NCI-H2081 treated with DMSO at 0.1 percent for 48 hours (cell line): ENCODE data around the gene CAMKMT.
"Not testable (repeated sequence)": the region's sequence is repeated elsewhere in the genome, so short reads cannot be mapped to it uniquely, and the experiment has no call there.

Experiments
- DNase-seq: peaks from one replicate; lab custom pipeline; 2025; lab: John Stamatoyannopoulos, UW

CAMKMT gene

GRCh38 chr2:44360749-44361329, 908 bp upstream of the CAMKMT start:
- DNase-seq: no peak

- no peak for DNase-seq
Observed at GRCh38 chr2:44362207-44363015, 664 bp downstream of the CAMKMT start.

GRCh38 chr2:44364604-44365003, 2.9 kb downstream of the CAMKMT start:
- DNase-seq: no peak

GRCh38 chr2:44367591-44367990, 5.8 kb downstream of the CAMKMT start:
- DNase-seq: no peak

GRCh38 chr2:44369392-44369791, 7.6 kb downstream of the CAMKMT start:
- no peak for DNase-seq

GRCh38 chr2:44371445-44371844, 9.7 kb downstream of the CAMKMT start:
- DNase-seq: no peak

- DNase-seq: no peak
Observed at GRCh38 chr2:44372246-44372645, 10.5 kb downstream of the CAMKMT start.

GRCh38 chr2:44377486-44377885, 15.7 kb downstream of the CAMKMT start:
- no peak for DNase-seq

- not testable (repeated sequence) for DNase-seq
Observed at GRCh38 chr2:44385226-44385625, 23.5 kb downstream of the CAMKMT start.

- no peak for DNase-seq
Observed at GRCh38 chr2:44388877-44389276, 27.1 kb downstream of the CAMKMT start.

- no peak for DNase-seq
Observed at GRCh38 chr2:44389895-44390294, 28.1 kb downstream of the CAMKMT start.

- peak; percentile 17 for DNase-seq
Observed at GRCh38 chr2:44392338-44392943, 30.7 kb downstream of the CAMKMT start.

- DNase-seq: no peak
Observed at GRCh38 chr2:44397447-44398175, 35.9 kb downstream of the CAMKMT start.

- no peak for DNase-seq
Observed at GRCh38 chr2:44398243-44398897, 36.6 kb downstream of the CAMKMT start.

- DNase-seq: no peak
Observed at GRCh38 chr2:44420725-44421124, 59.0 kb downstream of the CAMKMT start.

GRCh38 chr2:44424211-44424610, 62.5 kb downstream of the CAMKMT start:
- no peak for DNase-seq

- DNase-seq: no peak
Observed at GRCh38 chr2:44429034-44429433, 67.3 kb downstream of the CAMKMT start.

GRCh38 chr2:44430342-44430741, 68.6 kb downstream of the CAMKMT start:
- no peak for DNase-seq

- DNase-seq: no peak
Observed at GRCh38 chr2:44433895-44434294, 72.1 kb downstream of the CAMKMT start.

- no peak for DNase-seq
Observed at GRCh38 chr2:44441200-44441599, 79.5 kb downstream of the CAMKMT start.

- DNase-seq: no peak
Observed at GRCh38 chr2:44442019-44442418, 80.3 kb downstream of the CAMKMT start.

GRCh38 chr2:44443517-44443916, 81.8 kb downstream of the CAMKMT start:
- no peak for DNase-seq
